HepG2 (cell line): Measurements from ENCODE around the gene DHRS11. TPM values are rescaled to one million over a fixed set of nuclear protein-coding genes. Genes with fewer than 3 reads are reported as not detected.

Experiments
- ATF7 ChIP-seq, 2 experiments: fragments of 450-650 bp in 1 of 2; sonication (generic) in 1 of 2; formaldehyde crosslinking in 1 of 2; IDR thresholded peaks; 2 replicates each; pipeline versions ENCODE4 v1.4.0 to v1.6.1; 2016 to 2020; ENCODE audit warnings: antibody characterized with exemption in 1 of 2, mild to moderate bottlenecking in 1 of 2, missing genetic modification reagents in 1 of 2
- CREB1 ChIP-seq, 2 experiments: fragments of 450-650 bp in 1 of 2; IDR thresholded peaks; 2 replicates each; pipeline ENCODE4 v1.6.1; 2016 to 2017; ENCODE audit warnings: control low read depth in 1 of 2, mild to moderate bottlenecking in 1 of 2, missing compliant biosample characterization in 1 of 2, missing genetic modification characterization in 1 of 2
- DMAP1 ChIP-seq: IDR thresholded peaks from 2 replicates; pipeline ENCODE4 v1.6.1; 2016
- HNF4G ChIP-seq, 2 experiments: sonication (generic) in 1 of 2; formaldehyde crosslinking in 1 of 2; IDR thresholded peaks; 2 replicates each; pipeline versions ENCODE4 v1.4.0 to v1.6.1; 2011 to 2020; ENCODE audit warnings: borderline replicate concordance in 2 of 2, low read depth in 2 of 2, mild to moderate bottlenecking in 2 of 2, low read length in 1 of 2, missing genetic modification reagents in 1 of 2, moderate library complexity in 1 of 2
- HOXA7 ChIP-seq: sonication (generic); formaldehyde crosslinking; IDR thresholded peaks from 2 replicates; pipeline ENCODE4 v1.8.1; 2022; ENCODE audit warnings: mild to moderate bottlenecking, missing genetic modification reagents, moderate library complexity
- SP1 ChIP-seq, 2 experiments: fragments of 450-650 bp in 1 of 2; sonication (generic) in 1 of 2; formaldehyde crosslinking in 1 of 2; IDR thresholded peaks; 2 replicates each; pipeline versions ENCODE4 v1.4.0 to v1.6.1; 2016 to 2020; ENCODE audit warnings: missing genetic modification reagents in 1 of 2
- TBP ChIP-seq: sonication (generic); formaldehyde crosslinking; IDR thresholded peaks from 2 replicates; pipeline ENCODE4 v1.5.0; 2020; ENCODE audit warnings: missing genetic modification reagents
- ZNF33A ChIP-seq: sonication (generic); formaldehyde crosslinking; IDR thresholded peaks from 2 replicates; pipeline ENCODE4 v1.5.1; 2020; ENCODE audit warnings: missing genetic modification reagents, mild to moderate bottlenecking, moderate library complexity, borderline replicate concordance
- ZNF431 ChIP-seq: sonication (generic); formaldehyde crosslinking; IDR thresholded peaks from 2 replicates; pipeline ENCODE4 v1.9.0; 2022; ENCODE audit warnings: missing genetic modification reagents, low read depth, mild to moderate bottlenecking, borderline replicate concordance
- ZNF660 ChIP-seq: sonication (generic); formaldehyde crosslinking; IDR thresholded peaks from 2 replicates; pipeline ENCODE4 v1.5.1; 2020; ENCODE audit warnings: mild to moderate bottlenecking, low read depth, missing genetic modification reagents, borderline replicate concordance
- ZNF670 ChIP-seq: sonication (generic); formaldehyde crosslinking; IDR thresholded peaks from 2 replicates; pipeline ENCODE4 v1.8.0; 2022; ENCODE audit warnings: mild to moderate bottlenecking, missing genetic modification reagents, borderline replicate concordance
- ZNF777 ChIP-seq: sonication (generic); formaldehyde crosslinking; IDR thresholded peaks from 2 replicates; pipeline ENCODE4 v1.4.0; 2020; ENCODE audit warnings: missing genetic modification reagents
- polyA plus RNA-seq, 8 experiments: library from polyadenylated mRNA; depleted of rRNA in 3 of 8; stranded (reverse) in 7 of 8; unstranded in 1 of 8; fragments of >200 nt; fragmentation: Illumina TruSeq in 4 of 8; extraction: Trizol in 4 of 8; gene quantifications; 2 replicates each; pipeline versions ENCODE4 v1.2.1 to v1.2.3, GENCODE V29; 2011 to 2016; ENCODE audit warnings: low read depth in 4 of 8, missing spikeins in 1 of 8, mixed read lengths in 1 of 8; ENCODE audit not compliant: insufficient read depth in 1 of 8
- total RNA-seq, 5 experiments: library from RNA; depleted of rRNA; stranded (reverse); fragments of >200 nt; fragmentation: Illumina TruSeq; extraction: Trizol; gene quantifications; 2 replicates each; pipeline ENCODE4 v1.2.3, GENCODE V29; 2016; ENCODE audit warnings: low read depth in 1 of 5
- TF ChIP-seq, protein P1 (sequence below): sonication (generic); formaldehyde crosslinking; IDR thresholded peaks from 2 replicates; pipeline ENCODE4 v1.8.1; 2023; ENCODE audit warnings: mild to moderate bottlenecking, inconsistent platforms, moderate library complexity, missing genetic modification reagents, borderline replicate concordance
- TF ChIP-seq, protein P2 (sequence below): sonication (generic); formaldehyde crosslinking; IDR thresholded peaks from 2 replicates; pipeline ENCODE4 v1.5.0; 2020; ENCODE audit warnings: missing genetic modification reagents, mild to moderate bottlenecking, borderline replicate concordance
- TF ChIP-seq, protein P3 (sequence below): sonication (generic); formaldehyde crosslinking; IDR thresholded peaks from 2 replicates; pipeline ENCODE4 v1.4.0; 2020; ENCODE audit warnings: missing genetic modification reagents, borderline replicate concordance
- TF ChIP-seq, protein P4 (sequence below): sonication (generic); formaldehyde crosslinking; IDR thresholded peaks from 2 replicates; pipeline ENCODE4 v1.5.0; 2020; ENCODE audit warnings: missing genetic modification reagents

DHRS11 gene
- total and polyA plus RNA-seq, 2 of the 13 experiments (the other 11 are each of a cell fraction or from before 2014, with no cell fraction given): 28.4 to 41.9 TPM

- TF ChIP-seq, protein P1, sequence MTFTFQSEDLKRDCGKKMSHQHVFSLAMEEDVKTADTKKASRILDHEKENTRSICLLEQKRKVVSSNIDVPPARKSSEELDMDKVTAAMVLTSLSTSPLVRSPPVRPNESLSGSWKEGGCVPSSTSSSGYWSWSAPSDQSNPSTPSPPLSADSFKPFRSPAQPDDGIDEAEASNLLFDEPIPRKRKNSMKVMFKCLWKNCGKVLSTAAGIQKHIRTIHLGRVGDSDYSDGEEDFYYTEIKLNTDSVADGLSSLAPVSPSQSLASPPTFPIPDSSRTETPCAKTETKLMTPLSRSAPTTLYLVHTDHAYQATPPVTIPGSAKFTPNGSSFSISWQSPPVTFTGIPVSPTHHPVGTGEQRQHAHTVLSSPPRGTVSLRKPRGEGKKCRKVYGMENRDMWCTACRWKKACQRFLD (CRISPR knock-in tag): peak; percentile 70; the same call in 1 of the 2 replicates
- TF ChIP-seq ZNF777 (CRISPR knock-in tag): peak; percentile 83
- TF ChIP-seq ZNF670 (CRISPR knock-in tag): no peak
- no peak for TF ChIP-seq ZNF33A (CRISPR knock-in tag)
- TF ChIP-seq ZNF431 (CRISPR knock-in tag): peak; percentile 53; the same call in 1 of the 2 replicates
- no peak for TF ChIP-seq CREB1 (IDR thresholded peaks at IDR 0.05)
- TF ChIP-seq CREB1 (CRISPR knock-in tag; IDR thresholded peaks at IDR 0.05): no peak
- TF ChIP-seq, protein P2, sequence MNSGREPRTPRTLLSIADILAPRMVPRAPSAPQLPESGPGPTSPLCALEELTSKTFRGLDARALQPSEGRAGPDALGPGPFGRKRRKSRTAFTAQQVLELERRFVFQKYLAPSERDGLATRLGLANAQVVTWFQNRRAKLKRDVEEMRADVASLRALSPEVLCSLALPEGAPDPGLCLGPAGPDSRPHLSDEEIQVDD (CRISPR knock-in tag): no peak
- peak; percentile 93; the same call in 1 of the 2 replicates for TF ChIP-seq DMAP1 (CRISPR knock-in tag)
- TF ChIP-seq HOXA7: no peak
- no peak for TF ChIP-seq ATF7 (IDR thresholded peaks at IDR 0.05)
- no peak for TF ChIP-seq ATF7 (CRISPR knock-in tag; IDR thresholded peaks at IDR 0.05)
- no peak for TF ChIP-seq ZNF660 (CRISPR knock-in tag)
- TF ChIP-seq, protein P3, sequence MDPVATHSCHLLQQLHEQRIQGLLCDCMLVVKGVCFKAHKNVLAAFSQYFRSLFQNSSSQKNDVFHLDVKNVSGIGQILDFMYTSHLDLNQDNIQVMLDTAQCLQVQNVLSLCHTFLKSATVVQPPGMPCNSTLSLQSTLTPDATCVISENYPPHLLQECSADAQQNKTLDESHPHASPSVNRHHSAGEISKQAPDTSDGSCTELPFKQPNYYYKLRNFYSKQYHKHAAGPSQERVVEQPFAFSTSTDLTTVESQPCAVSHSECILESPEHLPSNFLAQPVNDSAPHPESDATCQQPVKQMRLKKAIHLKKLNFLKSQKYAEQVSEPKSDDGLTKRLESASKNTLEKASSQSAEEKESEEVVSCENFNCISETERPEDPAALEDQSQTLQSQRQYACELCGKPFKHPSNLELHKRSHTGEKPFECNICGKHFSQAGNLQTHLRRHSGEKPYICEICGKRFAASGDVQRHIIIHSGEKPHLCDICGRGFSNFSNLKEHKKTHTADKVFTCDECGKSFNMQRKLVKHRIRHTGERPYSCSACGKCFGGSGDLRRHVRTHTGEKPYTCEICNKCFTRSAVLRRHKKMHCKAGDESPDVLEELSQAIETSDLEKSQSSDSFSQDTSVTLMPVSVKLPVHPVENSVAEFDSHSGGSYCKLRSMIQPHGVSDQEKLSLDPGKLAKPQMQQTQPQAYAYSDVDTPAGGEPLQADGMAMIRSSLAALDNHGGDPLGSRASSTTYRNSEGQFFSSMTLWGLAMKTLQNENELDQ (CRISPR knock-in tag): no peak
- TF ChIP-seq, protein P4, sequence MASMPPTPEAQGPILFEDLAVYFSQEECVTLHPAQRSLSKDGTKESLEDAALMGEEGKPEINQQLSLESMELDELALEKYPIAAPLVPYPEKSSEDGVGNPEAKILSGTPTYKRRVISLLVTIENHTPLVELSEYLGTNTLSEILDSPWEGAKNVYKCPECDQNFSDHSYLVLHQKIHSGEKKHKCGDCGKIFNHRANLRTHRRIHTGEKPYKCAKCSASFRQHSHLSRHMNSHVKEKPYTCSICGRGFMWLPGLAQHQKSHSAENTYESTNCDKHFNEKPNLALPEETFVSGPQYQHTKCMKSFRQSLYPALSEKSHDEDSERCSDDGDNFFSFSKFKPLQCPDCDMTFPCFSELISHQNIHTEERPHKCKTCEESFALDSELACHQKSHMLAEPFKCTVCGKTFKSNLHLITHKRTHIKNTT (CRISPR knock-in tag): no peak
- TF ChIP-seq HNF4G (IDR thresholded peaks at IDR 0.05; ENCODE audit: borderline replicate concordance, low read depth, low read length): no peak
- TF ChIP-seq HNF4G (CRISPR knock-in tag; IDR thresholded peaks at IDR 0.05; ENCODE audit: borderline replicate concordance, low read depth): no peak
- no peak for TF ChIP-seq SP1 (IDR thresholded peaks at IDR 0.05)
- TF ChIP-seq SP1 (CRISPR knock-in tag; IDR thresholded peaks at IDR 0.05): no peak
- no peak for TF ChIP-seq TBP (CRISPR knock-in tag)
Measured at GRCh38 chr17:36601303-36602029, 9.8 kb downstream of the DHRS11 start, which contains the start of gene MRM1 (continued).
